Hepatocyte (in vitro differentiated cells): ENCODE results near the gene ADISSP. TPM values are rescaled to one million over a fixed set of nuclear protein-coding genes. Genes with fewer than 3 reads are reported as not detected.

Experiments used
- DNase-seq: peaks from one replicate; pipeline ENCODE4 v3.0.0-alpha.2; 2016; ENCODE audit warnings: low spot score
- H2AFZ ChIP-seq: fragments of 200-600 bp; sonication (generic); 2 replicates; pipeline ENCODE4 v1.6.0; 2016; ENCODE audit warnings: antibody characterized with exemption, mild to moderate bottlenecking
- H3K27ac ChIP-seq: fragments of 200-600 bp; sonication (generic); 2 replicates; pipeline ENCODE4 v1.5.1; 2016; ENCODE audit warnings: mild to moderate bottlenecking
- H3K27me3 ChIP-seq: fragments of 200-600 bp; sonication (generic); 2 replicates; pipeline ENCODE4 v1.6.1; 2016
- H3K36me3 ChIP-seq: fragments of 200-600 bp; sonication (generic); replicated peaks from 2 replicates; pipeline ENCODE4 v1.5.1; 2016; ENCODE audit warnings: low read depth; ENCODE audit not compliant: insufficient read depth
- H3K4me1 ChIP-seq: fragments of 200-600 bp; sonication (generic); 2 replicates; pipeline ENCODE4 v1.5.1; 2016; ENCODE audit warnings: mild to moderate bottlenecking, moderate library complexity; ENCODE audit not compliant: insufficient read depth
- H3K4me2 ChIP-seq: fragments of 200-600 bp; sonication (generic); 2 replicates; pipeline ENCODE4 v1.6.0; 2016
- H3K4me3 ChIP-seq: fragments of 200-600 bp; sonication (generic); 2 replicates; pipeline ENCODE4 v1.5.1; 2016; ENCODE audit warnings: mild to moderate bottlenecking
- H3K79me2 ChIP-seq: fragments of 200-600 bp; sonication (generic); 2 replicates; pipeline ENCODE4 v1.6.0; 2017; ENCODE audit warnings: mild to moderate bottlenecking
- H3K9me2 ChIP-seq: fragments of 200-600 bp; sonication (generic); replicated peaks from 2 replicates; pipeline ENCODE4 v1.6.0; 2017; ENCODE audit warnings: mild to moderate bottlenecking; ENCODE audit not compliant: insufficient read depth
- H3K9me3 ChIP-seq: fragments of 200-600 bp; sonication (generic); 2 replicates; pipeline ENCODE4 v1.5.1; 2016; ENCODE audit warnings: low read depth, mild to moderate bottlenecking
- H4K20me1 ChIP-seq: fragments of 200-600 bp; sonication (generic); 2 replicates; pipeline ENCODE4 v1.6.0; 2016; ENCODE audit warnings: mild to moderate bottlenecking; ENCODE audit not compliant: insufficient read depth, poor library complexity, severe bottlenecking
- CTCF ChIP-seq: fragments of 200-600 bp; sonication (generic); IDR thresholded peaks from 2 replicates; pipeline ENCODE4 v1.5.1; 2016; ENCODE audit warnings: antibody characterized with exemption, mild to moderate bottlenecking; ENCODE audit not compliant: poor library complexity
- EZH2 ChIP-seq: fragments of 200-600 bp; sonication (generic); IDR thresholded peaks from 2 replicates; pipeline ENCODE4 v1.6.1; 2016; ENCODE audit warnings: antibody characterized with exemption, mild to moderate bottlenecking, borderline replicate concordance
- EZH2phosphoT487 ChIP-seq: fragments of 200-600 bp; sonication (generic); IDR thresholded peaks from one replicate; pipeline ENCODE4 v1.6.1; 2018; ENCODE audit warnings: antibody characterized with exemption, mild to moderate bottlenecking, low read depth, moderate library complexity; ENCODE audit not compliant: unreplicated experiment, severe bottlenecking
- WGBS: methylation state at CpG from one replicate; pipeline ENCODE4 v1.1.6; 2016; ENCODE audit warnings: low lambda C conversion rate; ENCODE audit errors: missing lambda C conversion rate; 5-methylcytosine and 5-hydroxymethylcytosine counted together
- polyA plus RNA-seq: library from polyadenylated mRNA; unstranded; fragments of >200 nt; fragmentation: Nextera tagmentation; extraction: Ambion mirVana; gene quantifications from 2 replicates; pipeline ENCODE4 v1.2.1, GENCODE V29; 2016
- total RNA-seq: library from RNA; depleted of rRNA; stranded (reverse); fragments of >200 nt; gene quantifications from 2 replicates; pipeline ENCODE4 v1.2.3, GENCODE V29; 2014

ADISSP gene
- total and polyA plus RNA-seq, 2 experiments from 2014 or later, result 9.6 to 36.0 TPM

DNA sequence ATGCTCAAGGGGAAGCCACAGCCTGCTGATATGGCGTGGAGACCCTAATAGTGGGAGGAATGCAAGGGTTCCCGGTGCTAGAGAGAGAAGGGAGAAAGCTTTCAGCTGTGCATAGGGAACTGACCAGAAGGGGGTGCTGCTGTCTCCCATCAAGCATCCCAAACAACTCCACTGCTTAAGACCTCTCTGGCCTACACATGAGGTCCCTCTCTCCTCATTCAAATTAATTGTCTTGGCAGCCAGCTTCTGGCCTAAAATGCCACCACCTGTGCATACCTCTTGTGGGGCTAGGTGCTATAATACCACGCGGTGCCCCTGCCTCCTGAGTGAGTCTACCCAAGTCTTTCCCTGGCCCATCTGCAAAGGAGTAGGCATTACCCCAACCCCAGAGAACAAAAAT is 14.5 kb downstream of the ADISSP start:
- Histone ChIP-seq H3K4me1 (peaks cover 12% of the 10 kb centered on the region), H3K36me3 (no peaks in the 10 kb centered on the region)
- 43% methylated on average over 4 of the region's 4 CpGs for WGBS

DNA sequence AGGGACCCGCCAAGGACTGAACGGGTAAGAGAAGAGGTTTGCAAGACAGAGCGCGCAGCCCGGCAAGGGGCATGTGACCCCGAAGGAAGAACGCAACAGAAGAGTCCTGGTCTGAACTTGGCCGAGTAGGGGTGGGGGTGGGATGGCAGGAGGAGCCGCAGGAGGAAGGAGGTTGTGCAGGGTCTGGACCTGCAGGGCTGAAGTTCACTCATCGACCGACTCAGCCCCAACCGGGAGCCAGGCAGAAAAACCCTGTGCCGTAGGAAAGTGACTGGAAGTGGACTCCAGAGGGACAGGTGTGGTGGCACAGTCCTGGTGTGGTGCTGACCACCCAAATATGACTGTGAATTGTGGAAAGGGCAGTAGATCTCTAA is 15.2 kb downstream of the ADISSP start:
- Histone ChIP-seq H3K4me1 (peaks cover 12% of the 10 kb centered on the region), H3K9me3 (no peaks in the 10 kb centered on the region), H3K9me2 (no peaks in the 10 kb centered on the region), H4K20me1 (no peaks in the 10 kb centered on the region), H3K4me2 (peak overlapping the region; percentile 90), H3K4me3 (no peak overlapping the region), H3K79me2 (no peaks in the 10 kb centered on the region), H3K27ac (no peak overlapping the region), H2AFZ (no peak overlapping the region), H3K36me3 (no peaks in the 10 kb centered on the region), H3K27me3 (peaks cover 43% of the 10 kb centered on the region)
- TF ChIP-seq CTCF, result no peak
- TF ChIP-seq EZH2, result no peak
- TF ChIP-seq EZH2phosphoT487, result no peak
- no peak for DNase-seq
- WGBS, result 34% methylated on average over 13 of the region's 13 CpGs

More for the DNA sequence above, 14.5 kb downstream of the ADISSP start:
- Histone ChIP-seq H3K9me2 (no peaks in the 10 kb centered on the region), H3K27me3 (peaks cover 36% of the 10 kb centered on the region), H3K4me2 (no peak overlapping the region), H3K4me3 (no peak overlapping the region), H3K9me3 (no peaks in the 10 kb centered on the region), H3K27ac (no peak overlapping the region), H2AFZ (no peak overlapping the region), H3K79me2 (no peaks in the 10 kb centered on the region), H4K20me1 (no peaks in the 10 kb centered on the region)
- DNase-seq, result peak; percentile 73
- TF ChIP-seq CTCF (peak; percentile 60), EZH2 (no peak)

- Histone ChIP-seq H3K9me2 (no peaks in the 10 kb centered on the region), H4K20me1 (no peaks in the 10 kb centered on the region), H3K27ac (no peak overlapping the region), H3K27me3 (peaks cover 48% of the 10 kb centered on the region), H3K9me3 (no peaks in the 10 kb centered on the region), H3K4me1 (peaks cover 12% of the 10 kb centered on the region), H2AFZ (peak overlapping the region; percentile 56), H3K36me3 (no peaks in the 10 kb centered on the region), H3K4me2 (peak overlapping the region; percentile 90), H3K79me2 (no peaks in the 10 kb centered on the region), H3K4me3 (peak overlapping the region; percentile 27)
- TF ChIP-seq EZH2phosphoT487 (no peak), CTCF (no peak), EZH2 (no peak)
- DNase-seq, result peak; percentile 63
- WGBS, result 7% methylated on average over 86 of the region's 95 CpGs
Measured at GRCh38 chr20:3751675-3752385, 15.7 kb downstream of the ADISSP start.
